HK-2 (cell line): ENCODE data around the gene LDB2.

Source experiments
- DNase-seq: peaks from one replicate; pipeline ENCODE4 v3.0.0-alpha.2; 2018; ENCODE audit not compliant: unreplicated experiment

LDB2 gene

GRCh38 chr4:16685536-16685935, 212.9 kb downstream of the LDB2 start:
- DNase-seq = no peak

GRCh38 chr4:16684935-16685334, 213.5 kb downstream of the LDB2 start:
- DNase-seq = no peak

GRCh38 chr4:16684097-16684496, 214.3 kb downstream of the LDB2 start:
- no peak for DNase-seq

GRCh38 chr4:16682975-16683374, 215.5 kb downstream of the LDB2 start:
- no peak for DNase-seq

GRCh38 chr4:16677001-16677944, 221.2 kb downstream of the LDB2 start:
- DNase-seq = no peak

GRCh38 chr4:16676230-16676770, 222.1 kb downstream of the LDB2 start:
- DNase-seq = no peak

- DNase-seq = no peak
Measured at GRCh38 chr4:16674082-16674481, 224.4 kb downstream of the LDB2 start.

- no peak for DNase-seq
Measured at GRCh38 chr4:16672421-16672820, 226.0 kb downstream of the LDB2 start.

- no peak for DNase-seq
Measured at GRCh38 chr4:16671741-16672140, 226.7 kb downstream of the LDB2 start.

GRCh38 chr4:16670727-16671126, 227.7 kb downstream of the LDB2 start:
- no peak for DNase-seq

- no peak for DNase-seq
Measured at GRCh38 chr4:16669036-16669435, 229.4 kb downstream of the LDB2 start.

- no peak for DNase-seq
Measured at GRCh38 chr4:16668488-16668887, 230.0 kb downstream of the LDB2 start.

- no peak for DNase-seq
Measured at GRCh38 chr4:16667464-16667863, 231.0 kb downstream of the LDB2 start.

GRCh38 chr4:16665942-16666551, 232.4 kb downstream of the LDB2 start:
- DNase-seq = no peak

GRCh38 chr4:16663732-16664131, 234.7 kb downstream of the LDB2 start:
- no peak for DNase-seq

- DNase-seq = no peak
Measured at GRCh38 chr4:16663307-16663706, 235.1 kb downstream of the LDB2 start.

GRCh38 chr4:16661813-16662212, 236.6 kb downstream of the LDB2 start:
- DNase-seq = no peak

GRCh38 chr4:16660656-16661055, 237.8 kb downstream of the LDB2 start:
- DNase-seq = no peak

GRCh38 chr4:16659694-16660093, 238.8 kb downstream of the LDB2 start:
- no peak for DNase-seq

GRCh38 chr4:16659079-16659478, 239.4 kb downstream of the LDB2 start:
- no peak for DNase-seq

- DNase-seq = no peak
Measured at GRCh38 chr4:16658183-16658582, 240.3 kb downstream of the LDB2 start.

- DNase-seq = no peak
Measured at GRCh38 chr4:16655111-16655510, 243.3 kb downstream of the LDB2 start.

- no peak for DNase-seq
Measured at GRCh38 chr4:16652732-16653305, 245.6 kb downstream of the LDB2 start.
